Measurements from ENCODE around the gene BPI.

DNA sequence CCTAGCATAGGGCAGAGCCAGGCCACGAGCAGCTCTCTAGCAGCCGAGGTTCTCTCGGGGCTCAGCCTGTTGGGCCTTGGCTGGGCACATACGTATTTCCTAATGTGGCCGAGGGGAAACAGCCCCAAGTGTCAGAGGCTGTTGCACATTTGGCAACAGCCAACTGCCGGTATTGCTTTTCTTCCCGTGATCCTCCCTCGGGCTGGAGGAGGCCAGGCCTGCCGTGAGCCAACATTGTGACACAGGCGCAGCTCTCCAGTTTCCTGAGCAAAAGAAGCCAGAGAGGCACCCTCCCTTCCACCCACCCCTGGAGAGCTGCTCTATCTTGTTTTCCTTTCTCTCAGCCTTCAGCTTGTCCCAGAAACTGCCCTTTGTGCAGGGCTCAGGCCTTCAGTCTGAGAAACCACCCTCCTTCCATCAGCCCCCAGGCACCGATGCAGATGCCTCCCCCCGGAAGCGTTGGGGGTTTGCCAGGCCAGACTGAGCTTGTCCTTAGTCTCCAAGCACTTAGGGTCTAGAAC is 5.1 kb upstream of the BPI start:
- TF ChIP-seq, protein P1, sequence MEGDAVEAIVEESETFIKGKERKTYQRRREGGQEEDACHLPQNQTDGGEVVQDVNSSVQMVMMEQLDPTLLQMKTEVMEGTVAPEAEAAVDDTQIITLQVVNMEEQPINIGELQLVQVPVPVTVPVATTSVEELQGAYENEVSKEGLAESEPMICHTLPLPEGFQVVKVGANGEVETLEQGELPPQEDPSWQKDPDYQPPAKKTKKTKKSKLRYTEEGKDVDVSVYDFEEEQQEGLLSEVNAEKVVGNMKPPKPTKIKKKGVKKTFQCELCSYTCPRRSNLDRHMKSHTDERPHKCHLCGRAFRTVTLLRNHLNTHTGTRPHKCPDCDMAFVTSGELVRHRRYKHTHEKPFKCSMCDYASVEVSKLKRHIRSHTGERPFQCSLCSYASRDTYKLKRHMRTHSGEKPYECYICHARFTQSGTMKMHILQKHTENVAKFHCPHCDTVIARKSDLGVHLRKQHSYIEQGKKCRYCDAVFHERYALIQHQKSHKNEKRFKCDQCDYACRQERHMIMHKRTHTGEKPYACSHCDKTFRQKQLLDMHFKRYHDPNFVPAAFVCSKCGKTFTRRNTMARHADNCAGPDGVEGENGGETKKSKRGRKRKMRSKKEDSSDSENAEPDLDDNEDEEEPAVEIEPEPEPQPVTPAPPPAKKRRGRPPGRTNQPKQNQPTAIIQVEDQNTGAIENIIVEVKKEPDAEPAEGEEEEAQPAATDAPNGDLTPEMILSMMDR (IDR thresholded peaks at IDR 0.05), result no peak
- no peak for TF ChIP-seq POLR2A (IDR thresholded peaks at IDR 0.05)
